CD14-positive monocyte (primary cell): ENCODE data around the gene MEF2D. TPM values are rescaled to one million over a fixed set of nuclear protein-coding genes. Genes with fewer than 3 reads are reported as not detected.

Experiments used
- DNase-seq, 3 donors: peaks; one replicate each; pipeline ENCODE4 v3.0.0-alpha.2; 2011 to 2022
- H2AFZ ChIP-seq: 2 replicates; pipeline ENCODE4 v1.6.0; 2012; ENCODE audit warnings: mild to moderate bottlenecking, low read depth, low read length, inconsistent platforms; ENCODE audit not compliant: insufficient read depth, poor library complexity, severe bottlenecking
- H3K27ac ChIP-seq, 2 donors: 1 replicate in 1 of 2; 2 replicates in 1 of 2; pipeline ENCODE4 v1.5.1; 2012 to 2013; ENCODE audit warnings: low read length in 2 of 2, control low read depth in 1 of 2, inconsistent platforms in 1 of 2, low read depth in 1 of 2, mild to moderate bottlenecking in 1 of 2
- H3K27me3 ChIP-seq, 2 donors: one replicate each; pipeline versions ENCODE4 v1.6.0 to v1.6.1; 2011 to 2013; ENCODE audit warnings: low read length in 2 of 2; ENCODE audit not compliant: control insufficient read depth in 2 of 2, insufficient read depth in 2 of 2
- H3K36me3 ChIP-seq, 2 donors: replicated peaks in 1 of 2; 1 replicate in 1 of 2; 2 replicates in 1 of 2; pipeline versions ENCODE4 v1.5.1 to v1.6.1; 2012 to 2013; ENCODE audit warnings: low read length in 2 of 2, control low read depth in 1 of 2, inconsistent platforms in 1 of 2, mild to moderate bottlenecking in 1 of 2; ENCODE audit not compliant: insufficient read depth in 2 of 2, control insufficient read depth in 1 of 2
- H3K4me1 ChIP-seq, 2 donors: 1 replicate in 1 of 2; 2 replicates in 1 of 2; pipeline versions ENCODE4 v1.5.1 to v1.6.1; 2012 to 2013; ENCODE audit warnings: low read length in 2 of 2, control low read depth in 1 of 2, inconsistent platforms in 1 of 2, mild to moderate bottlenecking in 1 of 2, moderate library complexity in 1 of 2; ENCODE audit not compliant: insufficient read depth in 2 of 2, control insufficient read depth in 1 of 2
- H3K4me2 ChIP-seq: replicated peaks from 2 replicates; pipeline ENCODE3; 2012; ENCODE audit warnings: low read length, moderate library complexity, mild to moderate bottlenecking; ENCODE audit not compliant: poor library complexity, severe bottlenecking; ENCODE audit errors: extremely low read depth
- H3K4me3 ChIP-seq, 3 experiments: fragments of 200-600 bp in 1 of 3; sonication (generic) in 1 of 3; replicated peaks in 1 of 3; 1 replicate in 2 of 3; 2 replicates in 1 of 3; pipeline ENCODE4 v1.5.1; 2011 to 2013; ENCODE audit warnings: low read length in 3 of 3, mild to moderate bottlenecking in 3 of 3, control low read depth in 2 of 3, low read depth in 2 of 3, inconsistent platforms in 1 of 3, moderate library complexity in 1 of 3
- H3K79me2 ChIP-seq: 2 replicates; pipeline ENCODE4 v1.6.0; 2012; ENCODE audit warnings: mild to moderate bottlenecking, control low read depth, inconsistent platforms, low read length, moderate library complexity; ENCODE audit not compliant: insufficient read depth
- H3K9ac ChIP-seq: 2 replicates; pipeline ENCODE4 v1.6.0; 2017; ENCODE audit warnings: low read length, mild to moderate bottlenecking; ENCODE audit not compliant: insufficient read depth, poor library complexity, severe bottlenecking
- H3K9me3 ChIP-seq, 2 donors: replicated peaks in 1 of 2; 1 replicate in 1 of 2; 2 replicates in 1 of 2; pipeline versions ENCODE4 v1.5.1 to v1.6.1; 2012 to 2013; ENCODE audit warnings: low read length in 2 of 2, control low read depth in 1 of 2; ENCODE audit not compliant: control insufficient read depth in 1 of 2, insufficient read depth in 1 of 2
- H4K20me1 ChIP-seq: 2 replicates; pipeline ENCODE4 v1.6.0; 2012; ENCODE audit warnings: mild to moderate bottlenecking, low read length, control low read depth, moderate library complexity; ENCODE audit not compliant: insufficient read depth
- H3K27ac Mint-ChIP-seq, 7 donors: one replicate each; pipeline ENCODE4 v1.8.0; 2020; ENCODE audit warnings: mild to moderate bottlenecking in 7 of 7, mixed read lengths in 7 of 7, moderate library complexity in 6 of 7, inconsistent platforms in 2 of 7
- H3K27me3 Mint-ChIP-seq, 3 donors: one replicate each; pipeline ENCODE4 v1.8.0; 2021 to 2022; ENCODE audit warnings: low read depth in 3 of 3, mild to moderate bottlenecking in 3 of 3, mixed read lengths in 3 of 3, moderate library complexity in 3 of 3, inconsistent platforms in 1 of 3
- H3K36me3 Mint-ChIP-seq, 2 donors: one replicate each; pipeline ENCODE4 v1.8.0; 2020; ENCODE audit warnings: mixed read lengths in 2 of 2, inconsistent platforms in 1 of 2, mild to moderate bottlenecking in 1 of 2
- H3K4me1 Mint-ChIP-seq: one replicate; pipeline ENCODE4 v1.8.0; 2020; ENCODE audit warnings: mild to moderate bottlenecking, mixed read lengths
- H3K4me3 Mint-ChIP-seq, 2 donors: one replicate each; pipeline ENCODE4 v1.8.0; 2020; ENCODE audit warnings: mild to moderate bottlenecking in 2 of 2, mixed read lengths in 2 of 2, moderate library complexity in 1 of 2
- H3K9me3 Mint-ChIP-seq, 7 donors: one replicate each; pipeline ENCODE4 v1.8.0; 2020 to 2022; ENCODE audit warnings: mixed read lengths in 7 of 7, mild to moderate bottlenecking in 6 of 7, moderate library complexity in 6 of 7, inconsistent platforms in 2 of 7
- WGBS: methylation state at CpG from one replicate; pipeline ENCODE4 v1.1.5; 2013; ENCODE audit warnings: missing lambda C conversion rate; ENCODE audit not compliant: insufficient coverage; 5-methylcytosine and 5-hydroxymethylcytosine counted together
- intact Hi-C, 2 donors: fragments of 100-400 bp; cut with micrococcal nuclease; formaldehyde crosslinking; loops; one replicate each; pipeline versions ENCODE4 v1.15.0 to v1.15.1; 2023
- polyA plus RNA-seq, 3 donors: library from polyadenylated mRNA; depleted of rRNA in 1 of 3; unstranded in 2 of 3; stranded (reverse) in 1 of 3; fragments of 300-500 nt in 2 of 3; fragments of >200 nt in 1 of 3; fragmentation: Illumina TruSeq in 2 of 3; gene quantifications; 1 replicate in 2 of 3; 2 replicates in 1 of 3; pipeline ENCODE4 v1.2.3, GENCODE V29; 2012 to 2021
- TF ChIP-seq, protein P1 (sequence below): fragments of 200-600 bp; IDR thresholded peaks from one replicate; pipeline ENCODE4 v1.8.0; 2022; ENCODE audit warnings: antibody characterized with exemption, mild to moderate bottlenecking

MEF2D gene
- polyA plus RNA-seq, 3 donors: 4.5 to 66.4 (median 8.0) TPM

DNA sequence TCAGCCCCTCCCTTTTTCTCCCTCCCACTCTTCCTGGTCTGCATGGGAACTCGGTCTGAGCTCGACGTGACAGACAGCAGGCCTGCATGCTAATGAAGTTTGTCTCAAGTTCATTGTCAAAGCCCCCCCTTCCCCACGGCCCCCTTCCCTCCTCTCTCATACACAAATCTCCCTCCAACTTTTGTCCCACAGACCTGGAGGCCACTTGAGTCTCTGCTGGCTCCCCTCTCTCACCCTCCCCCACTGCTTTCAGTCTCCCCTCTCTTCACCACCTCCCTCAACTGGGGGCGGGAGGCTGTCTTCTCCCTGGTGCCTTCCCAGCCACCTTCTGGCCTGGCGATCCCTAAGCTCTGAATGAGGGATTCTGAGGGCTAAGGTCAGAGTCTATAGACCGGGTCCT, 70.3 kb downstream of the MEF2D start:
- Mint-ChIP-seq H3K27ac (no peak overlapping the region), H3K9me3 (peaks cover 0 to 12% (median 5%) of the 10 kb centered on the region in 7 donors), H3K4me3 (peak overlapping the region in 1 of 2 donors; percentile 76), H3K36me3 (peaks cover 3 to 7% of the 10 kb centered on the region in 2 donors), H3K4me1 (peaks cover 4% of the 10 kb centered on the region), H3K27me3 (peaks cover 97 to 99% (median 99%) of the 10 kb centered on the region in 3 donors)
- intact Hi-C loops: no loop called here
- Histone ChIP-seq H3K36me3 (no peaks in the 10 kb centered on the region), H3K4me1 (peaks cover under 1 to 3% of the 10 kb centered on the region in 2 donors), H3K9me3 (peaks cover 3 to 54% of the 10 kb centered on the region in 2 donors), H3K4me2 (no peak overlapping the region), H2AFZ (no peak overlapping the region), H4K20me1 (no peaks in the 10 kb centered on the region), H3K4me3 (no peak overlapping the region), H3K9ac (no peak overlapping the region), H3K27me3 (peaks cover 95 to 100% of the 10 kb centered on the region in 2 donors), H3K79me2 (no peaks in the 10 kb centered on the region), H3K27ac (no peak overlapping the region)
- TF ChIP-seq, protein P1, sequence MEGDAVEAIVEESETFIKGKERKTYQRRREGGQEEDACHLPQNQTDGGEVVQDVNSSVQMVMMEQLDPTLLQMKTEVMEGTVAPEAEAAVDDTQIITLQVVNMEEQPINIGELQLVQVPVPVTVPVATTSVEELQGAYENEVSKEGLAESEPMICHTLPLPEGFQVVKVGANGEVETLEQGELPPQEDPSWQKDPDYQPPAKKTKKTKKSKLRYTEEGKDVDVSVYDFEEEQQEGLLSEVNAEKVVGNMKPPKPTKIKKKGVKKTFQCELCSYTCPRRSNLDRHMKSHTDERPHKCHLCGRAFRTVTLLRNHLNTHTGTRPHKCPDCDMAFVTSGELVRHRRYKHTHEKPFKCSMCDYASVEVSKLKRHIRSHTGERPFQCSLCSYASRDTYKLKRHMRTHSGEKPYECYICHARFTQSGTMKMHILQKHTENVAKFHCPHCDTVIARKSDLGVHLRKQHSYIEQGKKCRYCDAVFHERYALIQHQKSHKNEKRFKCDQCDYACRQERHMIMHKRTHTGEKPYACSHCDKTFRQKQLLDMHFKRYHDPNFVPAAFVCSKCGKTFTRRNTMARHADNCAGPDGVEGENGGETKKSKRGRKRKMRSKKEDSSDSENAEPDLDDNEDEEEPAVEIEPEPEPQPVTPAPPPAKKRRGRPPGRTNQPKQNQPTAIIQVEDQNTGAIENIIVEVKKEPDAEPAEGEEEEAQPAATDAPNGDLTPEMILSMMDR: no peak
- 2% methylated on average over 4 of the region's 7 CpGs for WGBS
- DNase-seq: no peak

DNA sequence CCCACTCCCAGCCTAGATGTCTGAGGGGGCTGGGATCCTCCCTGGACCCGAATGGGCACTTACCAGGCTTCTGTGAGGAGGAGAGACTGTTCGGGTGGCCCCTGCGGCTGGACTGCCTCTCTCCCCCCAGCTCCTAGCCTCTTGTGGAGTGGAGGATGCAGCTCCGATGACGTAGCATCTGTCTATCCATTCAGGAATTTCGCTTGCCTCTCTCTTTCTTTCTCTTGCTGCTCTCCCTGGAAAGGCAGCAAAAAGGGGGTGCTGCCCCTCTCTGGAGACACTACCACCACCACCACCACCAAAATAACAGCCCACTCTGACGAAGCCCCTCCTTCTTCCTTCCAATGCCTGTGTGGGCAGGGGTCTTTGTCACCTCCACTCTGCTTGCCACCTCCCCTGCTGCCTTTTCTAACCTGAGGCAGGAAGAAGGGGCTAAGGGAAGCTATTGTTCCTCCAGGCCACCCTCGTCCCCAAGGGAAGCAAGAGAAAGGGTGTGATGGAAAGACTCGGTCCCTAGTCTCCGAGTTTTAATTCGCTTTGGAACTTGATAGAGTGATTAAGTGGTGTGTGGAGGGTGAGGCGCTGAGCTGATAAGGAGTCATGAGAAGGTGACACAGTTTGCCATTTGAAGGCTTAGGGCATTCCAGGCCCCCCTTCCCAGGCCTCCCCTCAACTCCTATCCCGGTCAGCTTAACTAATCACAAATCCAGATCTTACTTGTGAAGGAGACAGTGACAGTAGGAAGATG, 71.1 kb downstream of the MEF2D start:
- H3K27ac Mint-ChIP-seq: no peak overlapping the region

More for the DNA sequence above, 71.1 kb downstream of the MEF2D start:
- no peaks in the 10 kb centered on the region for H3K4me1 ChIP-seq
- 2% methylated on average over 4 of the region's 13 CpGs for WGBS
- H3K4me2 ChIP-seq: no peak overlapping the region
- no peak overlapping the region for H3K9ac ChIP-seq
- peaks cover 95 to 100% of the 10 kb centered on the region in 2 donors for H3K27me3 ChIP-seq
- H4K20me1 ChIP-seq: no peaks in the 10 kb centered on the region
- peaks cover 0 to 54% of the 10 kb centered on the region in 2 donors for H3K9me3 ChIP-seq
- peaks cover 96 to 99% (median 98%) of the 10 kb centered on the region in 3 donors for H3K27me3 Mint-ChIP-seq
- no peak for DNase-seq
- intact Hi-C loops: no loop called here
- no peak overlapping the region for H2AFZ ChIP-seq
- H3K9me3 Mint-ChIP-seq: peaks cover 0 to 9% (median 4%) of the 10 kb centered on the region in 7 donors
- H3K4me1 Mint-ChIP-seq: no peaks in the 10 kb centered on the region
- H3K36me3 Mint-ChIP-seq: peaks cover 0 to 4% of the 10 kb centered on the region in 2 donors
- TF ChIP-seq, protein P1: no peak
- peak overlapping the region in 1 of 2 donors; percentile 76 for H3K4me3 Mint-ChIP-seq
- no peak overlapping the region for H3K4me3 ChIP-seq
- no peak overlapping the region for H3K27ac ChIP-seq
- H3K79me2 ChIP-seq: no peaks in the 10 kb centered on the region
- no peaks in the 10 kb centered on the region for H3K36me3 ChIP-seq
